Prostate gland (tissue), 2 donors: ENCODE results near the gene PHF11. TPM values are rescaled to one million over a fixed set of nuclear protein-coding genes. Genes with fewer than 3 reads are reported as not detected.

Source experiments
- DNase-seq: peaks from one replicate; pipeline ENCODE4 v3.0.0-alpha.2; 2019; ENCODE audit warnings: low spot score
- H3K27ac ChIP-seq, 2 donors: fragments of 200-600 bp; sonication (generic); 2 replicates each; pipeline ENCODE4 v1.5.1; 2017 to 2019
- H3K27me3 ChIP-seq: fragments of 200-600 bp; sonication (generic); replicated peaks from 2 replicates; pipeline ENCODE4 v1.5.1; 2019; ENCODE audit not compliant: insufficient read depth
- H3K36me3 ChIP-seq, 2 donors: fragments of 200-600 bp; sonication (generic); 1 replicate in 1 of 2; 2 replicates in 1 of 2; pipeline versions ENCODE4 v1.5.1 to v1.8.1; 2017 to 2019
- H3K4me1 ChIP-seq: fragments of 200-600 bp; sonication (generic); replicated peaks from 2 replicates; pipeline ENCODE4 v1.5.1; 2019
- H3K4me3 ChIP-seq, 2 donors: fragments of 200-600 bp; sonication (generic); 2 replicates each; pipeline ENCODE4 v1.5.1; 2017 to 2019
- H3K9me3 ChIP-seq: fragments of 200-600 bp; sonication (generic); 2 replicates; pipeline ENCODE4 v1.5.1; 2017
- CTCF ChIP-seq, 4 experiments: fragments of 200-600 bp in 2 of 4; fragments of 450-650 bp in 2 of 4; sonication (generic) in 2 of 4; IDR thresholded peaks; 1 replicate in 3 of 4; 2 replicates in 1 of 4; pipeline ENCODE4 v1.5.1; 2016 to 2019; ENCODE audit warnings: antibody characterized with exemption in 4 of 4, mild to moderate bottlenecking in 2 of 4, moderate library complexity in 2 of 4
- POLR2A ChIP-seq: fragments of 450-650 bp; IDR thresholded peaks from one replicate; pipeline ENCODE4 v1.6.1; 2016; ENCODE audit warnings: antibody characterized with exemption, mild to moderate bottlenecking
- POLR2AphosphoS5 ChIP-seq: sonication (generic); formaldehyde crosslinking; IDR thresholded peaks from one replicate; pipeline ENCODE4 v1.6.1; 2017; ENCODE audit warnings: antibody characterized with exemption
- WGBS: methylation state at CpG from one replicate; pipeline ENCODE4 v1.1.5; 2018; 5-methylcytosine and 5-hydroxymethylcytosine counted together
- intact Hi-C: fragments of 100-400 bp; cut with DNase I; formaldehyde crosslinking; loops from one replicate; pipeline ENCODE4 v1.14.2; 2022
- total RNA-seq, 2 donors: library from RNA; depleted of rRNA; stranded (reverse); fragments of >200 nt; gene quantifications; one replicate each; pipeline ENCODE4 v1.1.0, GENCODE V29; 2016

Gene PHF11
- total RNA-seq, 2 donors from 2014 or later: 28.5 to 29.5 TPM

- H3K27me3 ChIP-seq: no peaks in the 10 kb centered on the region
- no peak overlapping the region for H3K27ac ChIP-seq
- H3K36me3 ChIP-seq: no peaks in the 10 kb centered on the region
- no peak for DNase-seq
- intact Hi-C loops: no loop called here
- H3K9me3 ChIP-seq: no peaks in the 10 kb centered on the region
- 40% methylated on average over 2 of the region's 2 CpGs for WGBS
- no peak for TF ChIP-seq POLR2AphosphoS5
- no peak for TF ChIP-seq CTCF (IDR thresholded peaks at IDR 0.05)
- no peak for TF ChIP-seq POLR2A
- no peak overlapping the region for H3K4me3 ChIP-seq
- H3K4me1 ChIP-seq: no peaks in the 10 kb centered on the region
Observed at GRCh38 chr13:49527123-49527522, 31.4 kb downstream of the PHF11 start.

DNA sequence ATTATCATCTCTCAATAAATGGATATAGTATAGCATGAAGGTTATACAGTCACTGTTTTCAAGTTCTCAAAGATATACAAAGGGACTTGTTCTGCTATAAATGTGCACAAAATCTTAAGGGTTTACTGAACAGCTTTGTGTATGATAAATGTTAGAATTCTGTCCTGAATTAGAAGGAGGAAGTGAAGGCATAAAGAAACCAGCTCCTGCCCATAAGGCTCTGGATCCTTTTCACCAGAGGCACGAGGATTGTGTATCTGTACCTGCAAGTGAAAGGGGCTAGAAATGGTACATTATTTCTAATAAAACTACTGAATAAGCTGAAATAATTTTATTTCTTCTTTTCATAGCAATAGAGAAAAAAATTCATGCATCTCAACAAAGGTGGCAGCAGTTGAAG, 32.4 kb downstream of the PHF11 start:
- Histone ChIP-seq H3K4me1 (no peaks in the 10 kb centered on the region), H3K9me3 (no peaks in the 10 kb centered on the region), H3K36me3 (no peaks in the 10 kb centered on the region), H3K27me3 (no peaks in the 10 kb centered on the region), H3K27ac (no peak overlapping the region), H3K4me3 (no peak overlapping the region)
- no peak for DNase-seq
- intact Hi-C loops: no loop called here
- WGBS: 81% methylated on average over 1 of the region's 1 CpG
- no peak for TF ChIP-seq POLR2A

DNA sequence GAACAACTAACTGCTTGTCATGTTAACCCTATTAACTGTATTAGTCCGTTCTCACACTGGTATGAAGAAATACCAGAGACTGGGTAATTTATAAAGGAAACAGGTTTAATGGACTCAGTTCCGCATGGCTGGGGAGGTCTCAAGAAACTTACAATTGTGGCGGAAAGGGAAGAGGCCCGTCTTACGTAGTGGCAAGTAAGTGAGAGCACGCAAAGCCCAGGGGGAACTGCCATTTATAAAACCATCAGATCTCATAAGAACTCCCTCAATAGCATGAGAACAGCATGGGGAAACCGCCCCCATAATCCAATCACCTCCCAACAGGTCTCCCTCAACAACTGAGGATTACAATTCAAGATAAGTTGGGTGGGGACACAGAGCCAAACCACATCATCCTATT, 34.7 kb downstream of the PHF11 start:
- TF ChIP-seq POLR2AphosphoS5: no peak
- TF ChIP-seq CTCF (IDR thresholded peaks at IDR 0.05): no peak
- no peak for TF ChIP-seq POLR2A
- Histone ChIP-seq H3K4me3 (no peak overlapping the region), H3K27ac (no peak overlapping the region), H3K27me3 (no peaks in the 10 kb centered on the region), H3K4me1 (no peaks in the 10 kb centered on the region), H3K36me3 (no peaks in the 10 kb centered on the region), H3K9me3 (no peaks in the 10 kb centered on the region)
- DNase-seq: no peak
- intact Hi-C loops: no loop called here
- WGBS: 88% methylated on average over 7 of the region's 7 CpGs

GRCh38 chr13:49532593-49532992, 36.8 kb downstream of the PHF11 start:
- Histone ChIP-seq H3K9me3 (no peaks in the 10 kb centered on the region), H3K4me1 (no peaks in the 10 kb centered on the region), H3K27ac (no peak overlapping the region), H3K27me3 (no peaks in the 10 kb centered on the region), H3K36me3 (no peaks in the 10 kb centered on the region), H3K4me3 (no peak overlapping the region)
- intact Hi-C loops: no loop called here
- WGBS: 73% methylated on average over 1 of the region's 1 CpG
- no peak for TF ChIP-seq CTCF (IDR thresholded peaks at IDR 0.05)
- no peak for TF ChIP-seq POLR2A
- TF ChIP-seq POLR2AphosphoS5: no peak
- DNase-seq: no peak

- H3K27ac ChIP-seq: no peak overlapping the region
- no peak overlapping the region for H3K4me3 ChIP-seq
- no peaks in the 10 kb centered on the region for H3K4me1 ChIP-seq
- no peak for TF ChIP-seq POLR2AphosphoS5
- TF ChIP-seq CTCF (IDR thresholded peaks at IDR 0.05): no peak
- no peak for TF ChIP-seq POLR2A
- H3K27me3 ChIP-seq: no peaks in the 10 kb centered on the region
- no peaks in the 10 kb centered on the region for H3K9me3 ChIP-seq
- intact Hi-C loops: no loop called here
- no peak for DNase-seq
- no peaks in the 10 kb centered on the region for H3K36me3 ChIP-seq
Observed at GRCh38 chr13:49533011-49533410, 37.3 kb downstream of the PHF11 start.
